ENCODE data around the gene CENPK.

The CENPK gene

GRCh38 chr5:65556181-65556580, 6.8 kb downstream of the CENPK start:
- Histone ChIP-seq H3K27ac (ENCODE audit: low read depth, low read length) (no peak overlapping the region), H3K4me1 (ENCODE audit: control insufficient read depth, insufficient read depth, low read length, unreplicated experiment) (peaks cover 11% of the 10 kb centered on the region), H3K79me2 (ENCODE audit: control insufficient read depth, insufficient read depth, low read length, unreplicated experiment) (peaks cover 53% of the 10 kb centered on the region), H3K27me3 (ENCODE audit: insufficient read depth, low read length) (no peaks in the 10 kb centered on the region), H3K4me3 (ENCODE audit: low read depth, low read length) (no peak overlapping the region), H2AFZ (ENCODE audit: low read length, unreplicated experiment) (no peak overlapping the region), H3K36me3 (ENCODE audit: insufficient read depth, low read length) (peaks cover 28% of the 10 kb centered on the region)

- Histone ChIP-seq H3K36me3 (ENCODE audit: insufficient read depth, low read length) (peaks cover 35% of the 10 kb centered on the region), H3K79me2 (ENCODE audit: control insufficient read depth, insufficient read depth, low read length, unreplicated experiment) (peaks cover 46% of the 10 kb centered on the region), H3K4me1 (ENCODE audit: control insufficient read depth, insufficient read depth, low read length, unreplicated experiment) (peaks cover 4% of the 10 kb centered on the region), H3K4me3 (ENCODE audit: low read depth, low read length) (no peak overlapping the region), H2AFZ (ENCODE audit: low read length, unreplicated experiment) (no peak overlapping the region), H3K27me3 (ENCODE audit: insufficient read depth, low read length) (no peaks in the 10 kb centered on the region), H3K27ac (ENCODE audit: low read depth, low read length) (0 out of 2 replicates have a peak overlapping the region, but pooled peaks have one; percentile 4)
Observed at GRCh38 chr5:65555287-65555686, 7.7 kb downstream of the CENPK start.

- H3K79me2 ChIP-seq (ENCODE audit: control insufficient read depth, insufficient read depth, low read length, unreplicated experiment) = peaks cover 39% of the 10 kb centered on the region
- H3K36me3 ChIP-seq (ENCODE audit: insufficient read depth, low read length) = peaks cover 44% of the 10 kb centered on the region
- H3K27ac ChIP-seq (ENCODE audit: low read depth, low read length) = no peak overlapping the region
- no peak overlapping the region for H2AFZ ChIP-seq (ENCODE audit: low read length, unreplicated experiment)
- no peak overlapping the region for H3K4me3 ChIP-seq (ENCODE audit: low read depth, low read length)
- no peaks in the 10 kb centered on the region for H3K27me3 ChIP-seq (ENCODE audit: insufficient read depth, low read length)
- peaks cover 2% of the 10 kb centered on the region for H3K4me1 ChIP-seq (ENCODE audit: control insufficient read depth, insufficient read depth, low read length, unreplicated experiment)
Observed at GRCh38 chr5:65553941-65554340, 9.0 kb downstream of the CENPK start.

- Histone ChIP-seq H3K27ac (ENCODE audit: low read depth, low read length) (no peak overlapping the region), H3K4me1 (ENCODE audit: control insufficient read depth, insufficient read depth, low read length, unreplicated experiment) (no peaks in the 10 kb centered on the region), H3K79me2 (ENCODE audit: control insufficient read depth, insufficient read depth, low read length, unreplicated experiment) (peaks cover 5% of the 10 kb centered on the region), H3K36me3 (ENCODE audit: insufficient read depth, low read length) (peaks cover 41% of the 10 kb centered on the region), H2AFZ (ENCODE audit: low read length, unreplicated experiment) (no peak overlapping the region), H3K27me3 (ENCODE audit: insufficient read depth, low read length) (no peaks in the 10 kb centered on the region), H3K4me3 (ENCODE audit: low read depth, low read length) (no peak overlapping the region)
Observed at GRCh38 chr5:65548281-65548680, 14.7 kb downstream of the CENPK start.

GRCh38 chr5:65546141-65546540, 16.8 kb downstream of the CENPK start:
- no peaks in the 10 kb centered on the region for H3K27me3 ChIP-seq (ENCODE audit: insufficient read depth, low read length)
- no peak overlapping the region for H2AFZ ChIP-seq (ENCODE audit: low read length, unreplicated experiment)
- no peak overlapping the region for H3K4me3 ChIP-seq (ENCODE audit: low read depth, low read length)
- no peaks in the 10 kb centered on the region for H3K4me1 ChIP-seq (ENCODE audit: control insufficient read depth, insufficient read depth, low read length, unreplicated experiment)
- no peaks in the 10 kb centered on the region for H3K79me2 ChIP-seq (ENCODE audit: control insufficient read depth, insufficient read depth, low read length, unreplicated experiment)
- H3K27ac ChIP-seq (ENCODE audit: low read depth, low read length) = no peak overlapping the region
- peaks cover 48% of the 10 kb centered on the region for H3K36me3 ChIP-seq (ENCODE audit: insufficient read depth, low read length)

- Histone ChIP-seq H3K27ac (ENCODE audit: low read depth, low read length) (no peak overlapping the region), H3K79me2 (ENCODE audit: control insufficient read depth, insufficient read depth, low read length, unreplicated experiment) (no peaks in the 10 kb centered on the region), H2AFZ (ENCODE audit: low read length, unreplicated experiment) (no peak overlapping the region), H3K36me3 (ENCODE audit: insufficient read depth, low read length) (peaks cover 37% of the 10 kb centered on the region), H3K27me3 (ENCODE audit: insufficient read depth, low read length) (no peaks in the 10 kb centered on the region), H3K4me1 (ENCODE audit: control insufficient read depth, insufficient read depth, low read length, unreplicated experiment) (no peaks in the 10 kb centered on the region), H3K4me3 (ENCODE audit: low read depth, low read length) (no peak overlapping the region)
Observed at GRCh38 chr5:65544473-65544872, 18.5 kb downstream of the CENPK start.

- H3K27me3 ChIP-seq (ENCODE audit: insufficient read depth, low read length) = no peaks in the 10 kb centered on the region
- no peaks in the 10 kb centered on the region for H3K4me1 ChIP-seq (ENCODE audit: control insufficient read depth, insufficient read depth, low read length, unreplicated experiment)
- H3K4me3 ChIP-seq (ENCODE audit: low read depth, low read length) = no peak overlapping the region
- H3K79me2 ChIP-seq (ENCODE audit: control insufficient read depth, insufficient read depth, low read length, unreplicated experiment) = no peaks in the 10 kb centered on the region
- peaks cover 33% of the 10 kb centered on the region for H3K36me3 ChIP-seq (ENCODE audit: insufficient read depth, low read length)
- no peak overlapping the region for H2AFZ ChIP-seq (ENCODE audit: low read length, unreplicated experiment)
- H3K27ac ChIP-seq (ENCODE audit: low read depth, low read length) = no peak overlapping the region
Observed at GRCh38 chr5:65539827-65540226, 23.1 kb downstream of the CENPK start.

- Histone ChIP-seq H3K79me2 (ENCODE audit: control insufficient read depth, insufficient read depth, low read length, unreplicated experiment) (no peaks in the 10 kb centered on the region), H3K4me1 (ENCODE audit: control insufficient read depth, insufficient read depth, low read length, unreplicated experiment) (no peaks in the 10 kb centered on the region), H3K4me3 (ENCODE audit: low read depth, low read length) (no peak overlapping the region), H2AFZ (ENCODE audit: low read length, unreplicated experiment) (no peak overlapping the region), H3K36me3 (ENCODE audit: insufficient read depth, low read length) (peaks cover 10% of the 10 kb centered on the region), H3K27ac (ENCODE audit: low read depth, low read length) (no peak overlapping the region), H3K27me3 (ENCODE audit: insufficient read depth, low read length) (no peaks in the 10 kb centered on the region)
Observed at GRCh38 chr5:65535529-65535987, 27.4 kb downstream of the CENPK start.

GRCh38 chr5:65530904-65531303, 32.1 kb downstream of the CENPK start:
- H3K79me2 ChIP-seq (ENCODE audit: control insufficient read depth, insufficient read depth, low read length, unreplicated experiment) = no peaks in the 10 kb centered on the region
- H3K4me3 ChIP-seq (ENCODE audit: low read depth, low read length) = no peak overlapping the region
- H3K4me1 ChIP-seq (ENCODE audit: control insufficient read depth, insufficient read depth, low read length, unreplicated experiment) = no peaks in the 10 kb centered on the region
- H3K27me3 ChIP-seq (ENCODE audit: insufficient read depth, low read length) = no peaks in the 10 kb centered on the region
- 0 out of 2 replicates have a peak, but pooled peaks cover 4% of the 10 kb centered on the region for H3K36me3 ChIP-seq (ENCODE audit: insufficient read depth, low read length)
- H3K27ac ChIP-seq (ENCODE audit: low read depth, low read length) = no peak overlapping the region
- H2AFZ ChIP-seq (ENCODE audit: low read length, unreplicated experiment) = no peak overlapping the region

- H3K36me3 ChIP-seq (ENCODE audit: insufficient read depth, low read length) = peaks cover 17% of the 10 kb centered on the region
- H3K27me3 ChIP-seq (ENCODE audit: insufficient read depth, low read length) = no peaks in the 10 kb centered on the region
- H2AFZ ChIP-seq (ENCODE audit: low read length, unreplicated experiment) = no peak overlapping the region
- H3K4me3 ChIP-seq (ENCODE audit: low read depth, low read length) = no peak overlapping the region
- H3K79me2 ChIP-seq (ENCODE audit: control insufficient read depth, insufficient read depth, low read length, unreplicated experiment) = no peaks in the 10 kb centered on the region
- no peaks in the 10 kb centered on the region for H3K4me1 ChIP-seq (ENCODE audit: control insufficient read depth, insufficient read depth, low read length, unreplicated experiment)
- H3K27ac ChIP-seq (ENCODE audit: low read depth, low read length) = no peak overlapping the region
Observed at GRCh38 chr5:65525726-65526125, 37.2 kb downstream of the CENPK start.

GRCh38 chr5:65512170-65512937, 50.6 kb downstream of the CENPK start:
- no peak overlapping the region for H3K4me3 ChIP-seq (ENCODE audit: low read depth, low read length)
- peaks cover 6% of the 10 kb centered on the region; the same call in 1 of the 2 replicates for H3K36me3 ChIP-seq (ENCODE audit: insufficient read depth, low read length)
- peaks cover under 1% of the 10 kb centered on the region for H3K4me1 ChIP-seq (ENCODE audit: control insufficient read depth, insufficient read depth, low read length, unreplicated experiment)
- H2AFZ ChIP-seq (ENCODE audit: low read length, unreplicated experiment) = no peak overlapping the region
- no peaks in the 10 kb centered on the region for H3K27me3 ChIP-seq (ENCODE audit: insufficient read depth, low read length)
- H3K79me2 ChIP-seq (ENCODE audit: control insufficient read depth, insufficient read depth, low read length, unreplicated experiment) = no peaks in the 10 kb centered on the region
- no peak overlapping the region for H3K27ac ChIP-seq (ENCODE audit: low read depth, low read length)
